SU-DHL-6 (cell line): ENCODE data around the gene LLCFC1.

ENCODE experiments used
- EZH2phosphoT487 ChIP-seq: fragments of 200-600 bp; sonication (generic), shearing (Covaris generic); conservative IDR thresholded peaks from 2 replicates; pipeline ENCODE4 v1.6.1; 2018; ENCODE audit warnings: mild to moderate bottlenecking, antibody characterized with exemption, low read length, moderate library complexity, mixed read lengths
- TF ChIP-seq, protein P1 (sequence below): fragments of 200-600 bp; sonication (generic); IDR thresholded peaks from one replicate; pipeline ENCODE4 v1.5.1; 2017; ENCODE audit warnings: antibody characterized with exemption, mild to moderate bottlenecking, low read length, moderate library complexity; ENCODE audit not compliant: insufficient read depth, poor library complexity, severe bottlenecking

DNA sequence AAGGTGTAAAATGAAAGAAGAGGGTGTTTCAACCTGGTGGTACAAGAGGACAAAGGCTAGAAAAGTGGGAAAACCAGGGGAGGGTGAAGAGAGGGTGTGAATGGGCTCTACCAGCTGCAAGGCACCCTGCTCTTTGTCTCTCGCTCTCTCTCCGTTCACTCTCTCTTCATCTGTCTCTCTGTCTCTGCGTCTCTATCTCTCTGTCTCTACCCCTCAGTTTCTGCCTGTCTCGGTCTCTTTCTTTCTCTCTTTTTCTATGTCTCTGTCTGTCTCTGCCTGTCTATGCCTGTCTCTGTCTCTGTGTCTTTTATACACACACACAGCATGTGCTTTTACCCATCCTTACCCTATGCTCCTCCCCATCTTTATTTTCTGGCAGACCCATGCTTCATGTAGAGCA, 673 bp upstream of the LLCFC1 start:
- TF ChIP-seq, protein P1, sequence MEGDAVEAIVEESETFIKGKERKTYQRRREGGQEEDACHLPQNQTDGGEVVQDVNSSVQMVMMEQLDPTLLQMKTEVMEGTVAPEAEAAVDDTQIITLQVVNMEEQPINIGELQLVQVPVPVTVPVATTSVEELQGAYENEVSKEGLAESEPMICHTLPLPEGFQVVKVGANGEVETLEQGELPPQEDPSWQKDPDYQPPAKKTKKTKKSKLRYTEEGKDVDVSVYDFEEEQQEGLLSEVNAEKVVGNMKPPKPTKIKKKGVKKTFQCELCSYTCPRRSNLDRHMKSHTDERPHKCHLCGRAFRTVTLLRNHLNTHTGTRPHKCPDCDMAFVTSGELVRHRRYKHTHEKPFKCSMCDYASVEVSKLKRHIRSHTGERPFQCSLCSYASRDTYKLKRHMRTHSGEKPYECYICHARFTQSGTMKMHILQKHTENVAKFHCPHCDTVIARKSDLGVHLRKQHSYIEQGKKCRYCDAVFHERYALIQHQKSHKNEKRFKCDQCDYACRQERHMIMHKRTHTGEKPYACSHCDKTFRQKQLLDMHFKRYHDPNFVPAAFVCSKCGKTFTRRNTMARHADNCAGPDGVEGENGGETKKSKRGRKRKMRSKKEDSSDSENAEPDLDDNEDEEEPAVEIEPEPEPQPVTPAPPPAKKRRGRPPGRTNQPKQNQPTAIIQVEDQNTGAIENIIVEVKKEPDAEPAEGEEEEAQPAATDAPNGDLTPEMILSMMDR, result no peak
- no peak for TF ChIP-seq EZH2phosphoT487
